Measurements from ENCODE around the gene SELENOH. TPM values are rescaled to one million over a fixed set of nuclear protein-coding genes. Genes with fewer than 3 reads are reported as not detected.
A peak's percentile ranks its signal among the peaks of the same experiment; 100 is the strongest.

Gene SELENOH
- total RNA-seq, 4 donors from 2014 or later: 81.2 to 143 (median 97.0) TPM

GRCh38 chr11:57777969-57778317 lies 36.7 kb downstream of the SELENOH start:
- H3K4me3 ChIP-seq: peak overlapping the region; percentile 17 to 27
- 0 to 20% methylated on average over 1 of the region's 3 CpGs for WGBS, 2 donors (ENCODE audit: low coverage in 1 of 2)
- no peaks in the 10 kb centered on the region for H3K36me3 ChIP-seq
- no peaks in the 10 kb centered on the region for H3K27me3 ChIP-seq
- no peaks in the 10 kb centered on the region for H3K9me3 ChIP-seq
- H3K4me1 ChIP-seq: peaks cover 56 to 100% (median 67%) of the 10 kb centered on the region in 3 donors
- TF ChIP-seq EP300 (IDR thresholded peaks at IDR 0.05) (no peak), POLR2A (IDR thresholded peaks at IDR 0.05) (no peak), CTCF (IDR thresholded peaks at IDR 0.05) (no peak), POLR2AphosphoS5 (IDR thresholded peaks at IDR 0.05) (no peak)
- ATAC-seq: peak; percentile 10
- H3K27ac ChIP-seq: peak overlapping the region; percentile 81 to 95 (median 84)

- no peaks in the 10 kb centered on the region for H3K9me3 ChIP-seq
- H3K27ac ChIP-seq: peak overlapping the region; percentile 81 to 95 (median 84)
- peak overlapping the region; percentile 17 to 27 for H3K4me3 ChIP-seq
- H3K4me1 ChIP-seq: peaks cover 56 to 99% (median 67%) of the 10 kb centered on the region in 3 donors
- 0 to 5% methylated on average over 3 to 6 of the region's 6 CpGs for WGBS, 2 donors (ENCODE audit: low coverage in 1 of 2)
- H3K27me3 ChIP-seq: no peaks in the 10 kb centered on the region
- peak; percentile 93 for ATAC-seq
- TF ChIP-seq POLR2A (IDR thresholded peaks at IDR 0.05) (no peak), POLR2AphosphoS5 (IDR thresholded peaks at IDR 0.05) (peak; percentile 62)
- no peaks in the 10 kb centered on the region for H3K36me3 ChIP-seq
These were observed 37.2 kb downstream of the SELENOH start for GRCh38 chr11:57778318-57779037.

- peak; percentile 60 for ATAC-seq
These were observed 38.0 kb downstream of the SELENOH start for GRCh38 chr11:57779276-57779675.

GRCh38 chr11:57781529-57781943 lies 40.2 kb downstream of the SELENOH start:
- no peak for ATAC-seq
- peaks cover 40 to 99% (median 46%) of the 10 kb centered on the region in 3 donors for H3K4me1 ChIP-seq
- WGBS, 2 donors (ENCODE audit: low coverage in 1 of 2): 22% methylated on average over 2 of the region's 3 CpGs; no CpG with 5 or more reads in 1 of the 2 donors
- TF ChIP-seq POLR2AphosphoS5 (IDR thresholded peaks at IDR 0.05) (no peak), CTCF (IDR thresholded peaks at IDR 0.05) (no peak), POLR2A (IDR thresholded peaks at IDR 0.05) (no peak), EP300 (IDR thresholded peaks at IDR 0.05) (no peak)
- peak overlapping the region; percentile 13 to 88 (median 81) for H3K27ac ChIP-seq
- no peak overlapping the region for H3K4me3 ChIP-seq
- no peaks in the 10 kb centered on the region for H3K9me3 ChIP-seq
- no peaks in the 10 kb centered on the region for H3K27me3 ChIP-seq
- H3K36me3 ChIP-seq: no peaks in the 10 kb centered on the region

More at GRCh38 chr11:57779276-57779675, 38.0 kb downstream of the SELENOH start:
- Histone ChIP-seq H3K36me3 (no peaks in the 10 kb centered on the region), H3K4me1 (peaks cover 53 to 99% (median 64%) of the 10 kb centered on the region in 3 donors), H3K27ac (peak overlapping the region; percentile 81 to 95 (median 84)), H3K27me3 (no peaks in the 10 kb centered on the region), H3K9me3 (no peaks in the 10 kb centered on the region), H3K4me3 (peak overlapping the region; percentile 17 to 27)
- WGBS, 2 donors (ENCODE audit: low coverage in 1 of 2): 14 to 20% methylated on average over 1 of the region's 1 CpG
- TF ChIP-seq EP300 (IDR thresholded peaks at IDR 0.05) (no peak), POLR2A (IDR thresholded peaks at IDR 0.05) (no peak), POLR2AphosphoS5 (IDR thresholded peaks at IDR 0.05) (peak; percentile 27), CTCF (IDR thresholded peaks at IDR 0.05) (peak in 3 of 4 experiments; percentile 21 to 36 (median 22))

- Histone ChIP-seq H3K4me1 (peaks cover 20 to 99% (median 38%) of the 10 kb centered on the region in 3 donors), H3K36me3 (no peaks in the 10 kb centered on the region), H3K9me3 (no peaks in the 10 kb centered on the region), H3K4me3 (no peak overlapping the region), H3K27me3 (no peaks in the 10 kb centered on the region), H3K27ac (peak overlapping the region in 1 of 4 donors; percentile 33)
- TF ChIP-seq POLR2A (IDR thresholded peaks at IDR 0.05): no peak
- WGBS, 2 donors (ENCODE audit: low coverage in 1 of 2): 70 to 78% methylated on average over 2 of the region's 2 CpGs
- no peak for ATAC-seq
These were observed 43.8 kb downstream of the SELENOH start for GRCh38 chr11:57785072-57785471.

- TF ChIP-seq EP300 (IDR thresholded peaks at IDR 0.05): no peak
- TF ChIP-seq POLR2AphosphoS5 (IDR thresholded peaks at IDR 0.05): no peak
- no peak for TF ChIP-seq CTCF (IDR thresholded peaks at IDR 0.05)
- no peak for TF ChIP-seq POLR2A (IDR thresholded peaks at IDR 0.05)
- H3K36me3 ChIP-seq: peaks cover 0 to 3% of the 10 kb centered on the region in 2 donors
- H3K27ac ChIP-seq: peak overlapping the region; percentile 43 to 60 (median 52)
- no peak overlapping the region for H3K4me3 ChIP-seq
- ATAC-seq: no peak
- H3K27me3 ChIP-seq: no peaks in the 10 kb centered on the region
- 29 to 76% methylated on average over 3 to 4 of the region's 4 CpGs for WGBS, 2 donors (ENCODE audit: low coverage in 1 of 2)
- peaks cover 17 to 97% (median 25%) of the 10 kb centered on the region in 3 donors for H3K4me1 ChIP-seq
- no peaks in the 10 kb centered on the region for H3K9me3 ChIP-seq
These were observed 45.1 kb downstream of the SELENOH start for GRCh38 chr11:57786436-57786835.

All from gastroesophageal sphincter (tissue), 4 donors.